SK-N-SH treated with all-trans-retinoic acid at 6 μM for 48 hours (cell line): ENCODE measurements around the gene AP3D1.

ENCODE experiments used
- BACH2 ChIP-seq: fragments of 250-450 bp; sonication (Bioruptor Pico); IDR thresholded peaks from 2 replicates; pipeline ENCODE4 v1.9.0; 2021; ENCODE audit warnings: mild to moderate bottlenecking, borderline replicate concordance
- SNAI2 ChIP-seq: fragments of 250-450 bp; sonication (Bioruptor Pico); IDR thresholded peaks from 2 replicates; pipeline ENCODE4 v1.5.0; 2020; ENCODE audit warnings: mild to moderate bottlenecking, moderate library complexity
- TOX ChIP-seq: fragments of 250-450 bp; sonication (Bioruptor Pico); IDR thresholded peaks from 2 replicates; pipeline ENCODE4 v1.8.0; 2021; ENCODE audit warnings: mild to moderate bottlenecking, moderate library complexity, borderline replicate concordance
- ZC3H10 ChIP-seq: fragments of 250-450 bp; sonication (Bioruptor Pico); IDR thresholded peaks from 2 replicates; pipeline ENCODE4 v1.5.1; 2021; ENCODE audit warnings: mild to moderate bottlenecking, moderate library complexity
- ZFP30 ChIP-seq: fragments of 450-650 bp; formaldehyde crosslinking; IDR thresholded peaks from 2 replicates; pipeline ENCODE4 v1.5.0; 2022; ENCODE audit warnings: mild to moderate bottlenecking, moderate library complexity
- ZNF565 ChIP-seq: fragments of 450-650 bp; formaldehyde crosslinking; conservative IDR thresholded peaks from 2 replicates; pipeline ENCODE4 v1.5.0; 2020; ENCODE audit warnings: low read depth, mild to moderate bottlenecking, moderate library complexity
- ZNF70 ChIP-seq: fragments of 450-650 bp; formaldehyde crosslinking; IDR thresholded peaks from 2 replicates; pipeline ENCODE4 v1.5.0; 2020; ENCODE audit warnings: mild to moderate bottlenecking, moderate library complexity
- TF ChIP-seq, protein P1 (sequence below): fragments of 250-450 bp; sonication (Bioruptor Pico); IDR thresholded peaks from 2 replicates; pipeline ENCODE4 v1.8.0; 2020; ENCODE audit warnings: mild to moderate bottlenecking, moderate library complexity, borderline replicate concordance
- TF ChIP-seq, protein P2 (sequence below): fragments of 250-450 bp; sonication (Bioruptor Pico); IDR thresholded peaks from 2 replicates; pipeline ENCODE4 v1.5.1; 2020; ENCODE audit warnings: low read depth, mild to moderate bottlenecking, moderate library complexity

DNA sequence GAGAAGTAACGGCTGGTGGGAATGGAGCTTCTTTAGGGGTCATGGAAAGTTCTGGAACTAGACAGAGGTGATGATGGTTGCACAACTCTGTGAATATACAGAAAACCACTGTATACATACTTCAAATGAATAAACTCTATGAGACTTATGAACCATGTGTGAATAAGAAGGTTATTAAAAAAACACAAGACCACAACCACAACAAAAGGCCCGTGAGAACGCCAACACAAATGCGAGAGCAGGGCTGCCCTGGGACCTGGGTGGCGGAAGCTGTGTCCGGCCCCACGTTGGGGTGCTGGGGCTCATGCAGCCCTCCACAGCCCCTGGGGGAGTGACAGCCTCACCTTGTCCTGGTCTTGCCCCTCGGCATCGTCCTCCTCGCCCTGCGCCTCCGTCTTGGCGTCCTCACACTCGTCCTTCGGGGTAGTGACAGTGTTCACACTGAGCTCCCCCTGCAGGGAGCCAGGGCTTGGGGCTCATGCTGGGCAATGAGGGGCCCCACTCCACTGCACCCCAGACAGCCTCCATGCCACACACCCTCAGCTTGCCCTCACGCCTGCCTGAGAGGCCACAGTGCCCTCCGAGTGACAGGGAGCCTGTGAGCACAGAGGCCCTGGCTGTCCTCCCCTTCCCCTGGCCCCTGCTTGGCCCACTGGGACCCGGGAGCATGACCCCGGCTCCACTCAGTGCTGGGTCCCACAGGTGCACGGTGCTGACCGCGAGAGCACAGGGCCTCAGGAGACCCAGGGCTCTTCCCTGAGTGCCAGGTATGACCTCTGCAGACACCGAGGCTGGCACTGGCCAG, 38.6 kb downstream of the AP3D1 start:
- no peak for TF ChIP-seq BACH2
- TF ChIP-seq TOX (CRISPR knock-in tag), result no peak
- no peak for TF ChIP-seq ZFP30 (CRISPR knock-in tag)
- TF ChIP-seq, protein P1, sequence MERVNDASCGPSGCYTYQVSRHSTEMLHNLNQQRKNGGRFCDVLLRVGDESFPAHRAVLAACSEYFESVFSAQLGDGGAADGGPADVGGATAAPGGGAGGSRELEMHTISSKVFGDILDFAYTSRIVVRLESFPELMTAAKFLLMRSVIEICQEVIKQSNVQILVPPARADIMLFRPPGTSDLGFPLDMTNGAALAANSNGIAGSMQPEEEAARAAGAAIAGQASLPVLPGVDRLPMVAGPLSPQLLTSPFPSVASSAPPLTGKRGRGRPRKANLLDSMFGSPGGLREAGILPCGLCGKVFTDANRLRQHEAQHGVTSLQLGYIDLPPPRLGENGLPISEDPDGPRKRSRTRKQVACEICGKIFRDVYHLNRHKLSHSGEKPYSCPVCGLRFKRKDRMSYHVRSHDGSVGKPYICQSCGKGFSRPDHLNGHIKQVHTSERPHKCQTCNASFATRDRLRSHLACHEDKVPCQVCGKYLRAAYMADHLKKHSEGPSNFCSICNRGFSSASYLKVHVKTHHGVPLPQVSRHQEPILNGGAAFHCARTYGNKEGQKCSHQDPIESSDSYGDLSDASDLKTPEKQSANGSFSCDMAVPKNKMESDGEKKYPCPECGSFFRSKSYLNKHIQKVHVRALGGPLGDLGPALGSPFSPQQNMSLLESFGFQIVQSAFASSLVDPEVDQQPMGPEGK (CRISPR knock-in tag), result no peak
- TF ChIP-seq ZNF565 (CRISPR knock-in tag), result no peak
- TF ChIP-seq, protein P2, sequence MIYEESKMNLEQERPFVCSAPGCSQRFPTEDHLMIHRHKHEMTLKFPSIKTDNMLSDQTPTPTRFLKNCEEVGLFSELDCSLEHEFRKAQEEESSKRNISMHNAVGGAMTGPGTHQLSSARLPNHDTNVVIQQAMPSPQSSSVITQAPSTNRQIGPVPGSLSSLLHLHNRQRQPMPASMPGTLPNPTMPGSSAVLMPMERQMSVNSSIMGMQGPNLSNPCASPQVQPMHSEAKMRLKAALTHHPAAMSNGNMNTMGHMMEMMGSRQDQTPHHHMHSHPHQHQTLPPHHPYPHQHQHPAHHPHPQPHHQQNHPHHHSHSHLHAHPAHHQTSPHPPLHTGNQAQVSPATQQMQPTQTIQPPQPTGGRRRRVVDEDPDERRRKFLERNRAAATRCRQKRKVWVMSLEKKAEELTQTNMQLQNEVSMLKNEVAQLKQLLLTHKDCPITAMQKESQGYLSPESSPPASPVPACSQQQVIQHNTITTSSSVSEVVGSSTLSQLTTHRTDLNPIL (CRISPR knock-in tag), result no peak
- TF ChIP-seq ZC3H10 (CRISPR knock-in tag), result no peak
- no peak for TF ChIP-seq SNAI2 (CRISPR knock-in tag)
- TF ChIP-seq ZNF70, result no peak
